ENCODE measurements around the gene DCC.

The DCC gene

DNA sequence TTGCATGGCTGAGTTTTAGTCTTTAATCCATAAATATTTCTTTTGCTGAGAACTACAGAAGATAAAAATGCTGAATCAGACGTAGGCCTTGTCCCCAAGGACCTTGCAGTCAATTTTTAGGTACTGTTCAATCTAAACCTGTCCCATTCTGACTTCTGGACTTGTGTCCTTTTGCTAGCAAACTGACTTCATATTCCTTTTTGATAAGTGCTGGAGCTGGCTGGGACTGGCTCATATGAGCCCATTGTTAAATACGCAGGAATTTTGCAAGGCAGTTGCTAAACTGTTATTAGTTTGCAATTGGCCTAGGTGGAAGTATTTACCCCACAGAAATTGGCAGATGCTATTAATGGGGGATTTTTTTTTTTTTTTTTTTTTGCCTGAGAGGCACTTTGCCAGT is 941.4 kb downstream of the DCC start:
- no peak overlapping the region for H3K27ac ChIP-seq
- TF ChIP-seq, protein P1, sequence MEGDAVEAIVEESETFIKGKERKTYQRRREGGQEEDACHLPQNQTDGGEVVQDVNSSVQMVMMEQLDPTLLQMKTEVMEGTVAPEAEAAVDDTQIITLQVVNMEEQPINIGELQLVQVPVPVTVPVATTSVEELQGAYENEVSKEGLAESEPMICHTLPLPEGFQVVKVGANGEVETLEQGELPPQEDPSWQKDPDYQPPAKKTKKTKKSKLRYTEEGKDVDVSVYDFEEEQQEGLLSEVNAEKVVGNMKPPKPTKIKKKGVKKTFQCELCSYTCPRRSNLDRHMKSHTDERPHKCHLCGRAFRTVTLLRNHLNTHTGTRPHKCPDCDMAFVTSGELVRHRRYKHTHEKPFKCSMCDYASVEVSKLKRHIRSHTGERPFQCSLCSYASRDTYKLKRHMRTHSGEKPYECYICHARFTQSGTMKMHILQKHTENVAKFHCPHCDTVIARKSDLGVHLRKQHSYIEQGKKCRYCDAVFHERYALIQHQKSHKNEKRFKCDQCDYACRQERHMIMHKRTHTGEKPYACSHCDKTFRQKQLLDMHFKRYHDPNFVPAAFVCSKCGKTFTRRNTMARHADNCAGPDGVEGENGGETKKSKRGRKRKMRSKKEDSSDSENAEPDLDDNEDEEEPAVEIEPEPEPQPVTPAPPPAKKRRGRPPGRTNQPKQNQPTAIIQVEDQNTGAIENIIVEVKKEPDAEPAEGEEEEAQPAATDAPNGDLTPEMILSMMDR (conservative IDR thresholded peaks at IDR 0.05) = no peak
- no peak for TF ChIP-seq ZFX (IDR thresholded peaks at IDR 0.05)

DNA sequence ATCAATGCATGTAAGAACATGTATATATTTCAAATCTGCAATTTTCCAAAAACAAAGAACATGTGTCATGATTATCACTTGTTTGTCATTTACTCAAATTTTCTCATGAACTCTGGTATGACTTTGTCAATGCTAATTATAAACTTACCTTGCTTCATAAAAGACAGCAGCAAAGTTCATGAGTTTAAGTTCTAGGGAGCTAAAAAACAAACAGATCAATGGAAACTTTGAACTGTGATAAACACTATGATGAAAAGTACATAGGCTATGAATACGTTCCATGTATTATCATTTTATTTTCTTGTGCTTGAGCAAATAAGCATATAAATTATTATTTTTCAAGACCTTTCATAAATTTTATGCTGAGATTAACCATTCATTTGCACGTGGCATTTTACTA is 943.7 kb downstream of the DCC start:
- no peak for TF ChIP-seq ZFX (IDR thresholded peaks at IDR 0.05)
- no peak overlapping the region for H3K27ac ChIP-seq

DNA sequence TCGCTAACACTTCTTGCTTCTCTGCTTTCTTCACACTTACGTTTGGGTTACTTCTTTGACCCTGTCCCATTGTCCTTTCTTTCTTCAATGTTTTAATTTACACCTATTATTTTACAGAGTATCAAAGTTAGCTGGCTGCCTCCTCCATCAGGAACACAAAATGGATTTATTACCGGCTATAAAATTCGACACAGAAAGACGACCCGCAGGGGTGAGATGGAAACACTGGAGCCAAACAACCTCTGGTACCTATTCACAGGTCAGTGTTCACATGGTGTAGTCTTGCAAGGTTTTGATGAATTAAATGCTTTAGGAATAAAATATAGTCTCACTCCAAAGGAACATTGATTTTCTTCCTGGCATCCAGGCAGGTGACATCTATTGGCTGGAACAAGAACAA is 965.5 kb downstream of the DCC start:
- no peak for TF ChIP-seq ZFX (IDR thresholded peaks at IDR 0.05)
- TF ChIP-seq, protein P1 (conservative IDR thresholded peaks at IDR 0.05) = no peak
- H3K27ac ChIP-seq = no peak overlapping the region

DNA sequence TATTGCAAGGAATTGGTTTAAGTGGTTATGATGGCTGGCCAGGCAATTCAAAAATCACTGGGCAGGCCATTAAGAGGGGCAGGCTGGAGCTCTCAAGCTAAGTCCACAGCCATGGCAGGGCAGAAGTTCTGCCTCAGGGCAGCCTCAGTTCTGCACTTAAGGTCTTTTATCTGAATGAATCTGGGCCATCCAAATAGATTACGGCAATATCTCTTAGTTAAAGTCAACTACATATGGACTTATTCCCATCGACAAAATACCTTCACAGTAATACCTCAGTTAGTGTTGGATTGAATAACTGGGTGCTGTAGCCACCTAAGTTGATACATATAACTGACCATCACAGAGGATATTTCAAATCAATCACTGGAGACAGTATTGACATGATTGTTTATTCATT is 979.6 kb downstream of the DCC start:
- H3K27ac ChIP-seq = no peak overlapping the region
- TF ChIP-seq ZFX (IDR thresholded peaks at IDR 0.05) = no peak
- TF ChIP-seq, protein P1 (conservative IDR thresholded peaks at IDR 0.05) = no peak

DNA sequence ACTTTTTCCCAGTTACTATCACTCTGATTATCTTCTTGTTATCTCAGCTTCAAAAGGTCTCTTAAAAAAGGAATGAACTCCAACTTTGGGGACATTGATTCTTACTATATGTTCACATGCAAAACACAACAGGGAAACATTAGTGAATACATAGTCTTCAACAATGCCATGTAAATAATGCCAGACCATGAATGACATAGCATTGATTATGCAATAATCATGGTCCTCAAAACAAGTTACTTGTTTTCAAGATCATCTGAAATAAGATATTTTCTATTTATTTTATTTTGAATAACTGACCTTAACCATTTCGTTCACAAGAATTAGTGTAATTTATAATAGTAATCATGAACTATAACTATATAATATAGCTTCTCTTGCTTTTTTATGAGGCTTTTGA is 982.2 kb downstream of the DCC start:
- H3K27ac ChIP-seq = no peak overlapping the region
- TF ChIP-seq, protein P1 (conservative IDR thresholded peaks at IDR 0.05) = no peak
- no peak for TF ChIP-seq ZFX (IDR thresholded peaks at IDR 0.05)

DNA sequence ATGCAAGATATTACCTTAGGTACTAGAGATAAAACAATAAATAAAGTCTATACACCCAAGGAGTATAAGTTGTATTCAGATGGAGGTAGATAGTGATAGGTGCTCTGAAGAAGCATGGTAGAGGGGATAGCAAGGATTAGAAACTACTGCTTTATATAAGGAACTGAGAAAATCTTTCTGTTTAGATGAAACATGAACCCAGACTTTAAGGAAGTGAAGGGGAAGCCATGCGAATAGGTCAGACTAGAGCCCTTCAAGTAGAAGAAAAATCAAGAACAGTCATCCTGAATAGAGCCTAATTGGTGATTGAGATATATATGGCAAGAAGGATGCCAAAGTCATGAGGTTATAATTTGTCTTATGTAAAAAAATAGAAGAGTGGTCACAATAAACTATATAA is 984.4 kb downstream of the DCC start:
- TF ChIP-seq, protein P1 (conservative IDR thresholded peaks at IDR 0.05) = no peak
- no peak for TF ChIP-seq ZFX (IDR thresholded peaks at IDR 0.05)
- H3K27ac ChIP-seq = no peak overlapping the region

DNA sequence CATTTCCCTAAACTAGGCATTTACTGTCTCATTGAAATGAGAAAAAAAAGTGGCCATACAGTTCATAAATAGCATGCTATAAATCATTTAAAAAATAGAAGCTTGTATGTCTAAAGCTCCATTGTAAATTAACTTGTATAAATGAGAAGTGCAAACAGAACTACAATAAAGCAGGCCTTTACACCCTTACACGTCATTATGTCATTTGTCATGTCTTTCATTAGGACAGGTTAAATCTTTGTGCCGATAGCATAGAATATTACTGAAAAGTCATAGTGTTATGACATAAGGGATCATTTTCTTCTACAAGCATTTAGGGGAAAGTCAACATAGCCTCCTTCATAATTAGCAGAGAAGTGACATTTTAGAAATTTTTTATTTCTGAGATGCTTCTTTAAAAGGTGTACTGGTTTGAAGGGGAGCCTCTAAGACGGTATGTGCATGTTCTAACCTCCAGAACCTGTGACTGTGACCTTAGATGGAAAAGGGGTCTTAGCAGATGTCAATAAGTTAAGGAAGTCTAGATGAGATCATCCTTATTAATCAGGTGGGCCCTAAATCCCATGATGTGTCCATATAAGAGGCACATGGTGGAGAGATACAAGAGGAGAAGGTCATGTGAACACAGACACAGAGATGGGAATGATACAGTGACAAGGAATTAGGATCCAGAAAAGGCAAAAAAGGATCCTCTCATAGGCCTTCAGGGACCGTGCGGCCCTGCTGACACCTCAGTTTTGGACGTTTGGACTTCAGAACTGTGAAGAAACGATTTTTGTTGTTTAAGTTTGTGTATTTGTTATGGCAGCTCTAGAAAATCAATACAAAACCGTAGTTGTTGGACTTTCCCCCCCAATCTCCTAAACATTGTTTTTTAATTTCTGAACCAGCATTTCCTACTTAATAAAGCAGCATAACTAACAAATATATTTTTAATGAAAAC is 1020.8 kb downstream of the DCC start:
- TF ChIP-seq, protein P1 (conservative IDR thresholded peaks at IDR 0.05) = no peak
- no peak for TF ChIP-seq ZFX (IDR thresholded peaks at IDR 0.05)
- H3K27ac ChIP-seq = no peak overlapping the region

DNA sequence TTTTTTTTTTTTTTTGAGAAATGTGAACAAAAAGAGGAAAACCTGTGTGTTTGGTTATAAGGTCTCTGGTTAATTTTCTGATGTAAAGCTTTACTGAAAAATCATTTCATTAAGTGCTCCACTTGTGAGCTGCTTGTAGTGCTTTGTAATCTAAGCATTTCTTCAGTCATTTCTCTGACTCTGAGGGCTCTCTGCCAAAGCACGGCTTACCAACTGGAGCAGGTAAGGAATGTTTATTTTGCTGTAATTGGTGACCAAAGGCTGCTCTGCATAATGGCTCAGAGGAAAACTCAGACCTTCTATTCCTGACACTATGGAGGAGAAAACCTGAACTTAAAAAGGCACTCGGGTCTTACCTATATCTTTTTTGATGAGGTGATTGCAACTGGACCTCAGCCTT is 1035.6 kb downstream of the DCC start:
- no peak overlapping the region for H3K27ac ChIP-seq
- TF ChIP-seq, protein P1 (conservative IDR thresholded peaks at IDR 0.05) = no peak
- no peak for TF ChIP-seq ZFX (IDR thresholded peaks at IDR 0.05)

All from C4-2B (cell line).